GM21367 (cell line): ENCODE data around the gene DAPP1.

Source experiments
- ATAC-seq: cut with Tn5 transposase; IDR thresholded peaks from one replicate; pipeline ENCODE4 v1.9.1; 2021; ENCODE audit not compliant: unreplicated experiment

Gene DAPP1

GRCh38 chr4:99852199-99852749 lies 35.6 kb downstream of the DAPP1 start:
- ATAC-seq, result no peak

- no peak for ATAC-seq
Measured at GRCh38 chr4:99853190-99853589, 36.6 kb downstream of the DAPP1 start.

DNA sequence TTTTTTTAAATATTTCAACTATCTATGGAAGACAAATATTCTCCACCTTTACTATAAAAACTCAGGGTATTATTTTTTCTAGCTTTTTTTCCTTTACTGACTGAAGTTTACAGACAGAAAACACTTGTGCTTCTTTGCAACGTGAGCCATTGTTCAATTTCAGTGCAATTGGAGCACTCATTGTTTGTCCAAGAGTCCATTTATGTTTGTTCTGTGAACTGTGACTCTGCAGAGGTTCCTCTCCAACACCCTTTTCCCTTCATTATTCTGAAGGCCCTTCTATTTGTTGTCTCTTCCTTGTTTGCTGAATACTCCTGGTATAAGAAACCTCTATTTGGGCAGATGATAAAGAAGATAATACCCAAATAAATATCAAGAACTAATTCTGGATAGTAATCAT lies 37.4 kb downstream of the DAPP1 start:
- no peak for ATAC-seq

DNA sequence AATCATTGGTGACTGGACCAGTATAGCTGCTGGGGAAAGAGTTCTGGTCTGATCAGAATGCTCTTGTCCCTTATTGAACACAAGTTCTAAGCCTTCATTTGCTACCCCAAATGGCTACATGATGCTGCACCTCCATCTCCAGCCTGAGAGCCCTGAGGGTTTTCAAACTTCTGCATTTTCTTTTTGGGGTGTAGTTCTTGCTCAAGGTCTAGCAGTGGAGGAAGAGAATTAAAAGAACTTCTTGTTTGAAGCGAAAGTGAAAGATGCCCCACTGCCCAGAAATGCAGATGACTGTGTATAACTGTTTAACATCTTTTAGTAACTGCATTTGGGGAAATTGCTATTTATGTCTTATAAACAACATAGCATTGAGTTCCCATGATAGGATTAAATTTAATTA lies 39.1 kb downstream of the DAPP1 start:
- ATAC-seq, result peak; percentile 50

GRCh38 chr4:99856166-99856565 lies 39.5 kb downstream of the DAPP1 start:
- no peak for ATAC-seq

DNA sequence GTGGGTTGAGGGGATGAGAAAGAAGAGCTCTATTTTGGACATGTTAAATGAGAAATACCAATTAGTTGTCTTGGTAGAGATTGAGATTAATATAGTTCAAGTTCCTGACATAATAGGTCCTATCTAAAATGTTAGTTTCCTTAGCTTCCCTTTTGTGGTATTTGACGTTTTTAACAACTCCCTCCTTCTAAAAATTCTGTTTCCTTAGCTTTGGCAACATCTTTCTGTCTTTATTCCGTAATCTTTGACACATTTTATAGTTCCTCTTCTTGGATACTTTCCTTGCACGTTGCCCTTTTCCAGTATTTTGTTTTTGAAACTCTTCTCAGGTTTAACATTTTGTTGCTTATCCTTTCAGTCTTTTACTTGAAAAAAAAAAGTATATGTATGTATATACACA lies 40.7 kb downstream of the DAPP1 start:
- ATAC-seq, result no peak

- ATAC-seq, result peak; percentile 46
Measured at GRCh38 chr4:99859618-99860017, 43.0 kb downstream of the DAPP1 start.

GRCh38 chr4:99860521-99860920 lies 43.9 kb downstream of the DAPP1 start:
- no peak for ATAC-seq

- peak; percentile 56 for ATAC-seq
Measured at GRCh38 chr4:99861120-99861905, 44.7 kb downstream of the DAPP1 start.

GRCh38 chr4:99863804-99864203 lies 47.2 kb downstream of the DAPP1 start:
- ATAC-seq, result no peak

GRCh38 chr4:99868126-99868596 lies 51.5 kb downstream of the DAPP1 start:
- ATAC-seq, result no peak

GRCh38 chr4:99872570-99872969 lies 55.9 kb downstream of the DAPP1 start:
- no peak for ATAC-seq

GRCh38 chr4:99875071-99875470 lies 58.4 kb downstream of the DAPP1 start:
- ATAC-seq, result no peak

DNA sequence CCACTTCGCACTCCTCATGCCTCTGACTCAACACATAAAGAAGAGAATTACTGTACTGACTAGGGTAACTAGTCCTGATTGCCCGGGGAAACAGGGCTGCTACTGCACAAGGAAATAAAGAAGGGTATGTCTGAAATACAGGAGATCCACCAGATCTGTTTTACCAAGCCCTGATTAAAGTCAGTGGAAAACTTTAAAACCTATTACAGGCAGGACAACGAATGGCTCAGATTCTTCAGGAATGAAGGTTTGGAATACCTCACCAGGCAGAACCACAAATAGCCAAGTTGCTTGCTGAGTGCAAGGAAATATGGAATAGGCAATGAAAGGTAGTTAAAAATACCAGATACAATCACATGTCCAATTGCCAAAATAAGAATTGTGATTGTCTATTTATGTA lies 60.3 kb downstream of the DAPP1 start:
- ATAC-seq, result no peak

GRCh38 chr4:99878604-99879003 lies 62.0 kb downstream of the DAPP1 start:
- no peak for ATAC-seq

- ATAC-seq, result no peak
Measured at GRCh38 chr4:99879458-99879857, 62.8 kb downstream of the DAPP1 start.

DNA sequence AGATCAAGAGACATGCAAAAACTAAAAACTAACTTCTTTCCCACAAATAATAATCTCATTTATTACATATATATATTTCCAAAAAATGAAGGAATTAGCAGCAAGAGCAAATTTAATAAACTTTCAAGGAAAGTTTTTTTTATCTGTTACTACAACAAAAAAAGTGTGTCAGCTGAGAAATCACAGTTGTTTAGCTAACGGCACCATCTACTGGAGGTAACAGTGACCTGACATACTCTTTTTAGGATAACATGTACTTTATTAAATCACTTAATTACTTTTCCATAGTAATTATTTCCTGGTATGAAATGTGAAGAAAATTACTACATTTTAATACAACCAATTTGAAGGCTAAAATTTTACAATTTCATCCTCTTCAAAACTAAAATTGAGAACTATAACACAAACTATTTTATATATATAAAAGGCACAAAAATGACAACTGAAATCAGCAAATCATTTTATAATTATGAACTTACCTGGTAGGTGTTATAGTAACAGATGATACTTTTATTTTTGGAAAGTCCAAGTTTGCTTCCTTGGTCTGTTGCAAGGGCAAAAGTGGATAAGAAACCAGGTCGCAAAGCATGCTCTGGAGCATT lies 68.5 kb downstream of the DAPP1 start:
- ATAC-seq, result no peak

GRCh38 chr4:99885687-99886086 lies 69.1 kb downstream of the DAPP1 start:
- ATAC-seq, result no peak

DNA sequence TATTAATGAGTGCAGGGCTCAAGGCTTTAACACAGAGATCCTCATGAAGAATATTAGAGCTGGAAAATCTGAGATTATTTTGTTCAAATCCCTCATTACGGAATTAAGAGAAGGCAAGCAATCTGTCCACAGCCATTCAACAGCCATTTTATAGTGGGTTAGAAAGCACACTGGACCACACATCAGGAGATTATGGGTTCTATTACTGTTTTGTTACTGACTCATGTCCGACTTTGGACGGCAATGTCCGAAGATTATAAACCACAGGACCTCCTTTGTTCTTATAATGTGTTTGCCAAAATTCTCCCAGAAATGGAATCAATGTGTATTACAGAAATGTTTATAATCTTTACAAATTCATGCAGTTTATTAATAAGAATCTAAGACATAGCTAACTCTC lies 69.5 kb downstream of the DAPP1 start:
- ATAC-seq, result no peak

DNA sequence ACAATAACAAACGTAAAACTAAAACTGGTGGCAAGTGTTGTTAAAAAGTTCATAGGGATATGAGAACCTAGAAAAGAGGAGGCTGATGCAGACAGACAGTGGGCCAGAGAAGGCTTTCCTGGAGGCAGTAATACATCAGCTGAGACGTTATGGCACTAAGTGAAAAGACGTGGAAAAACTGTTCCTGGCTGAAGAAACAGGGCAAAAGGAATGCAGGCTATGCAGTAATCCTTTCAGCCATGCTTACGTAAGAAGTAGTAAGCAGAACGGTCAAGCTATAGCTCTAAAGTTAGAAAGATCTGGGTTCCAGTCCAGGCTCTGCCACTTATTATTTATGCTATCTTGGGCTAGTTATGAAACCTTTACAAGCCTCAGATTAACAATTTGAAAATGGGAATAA lies 71.2 kb downstream of the DAPP1 start:
- no peak for ATAC-seq

DNA sequence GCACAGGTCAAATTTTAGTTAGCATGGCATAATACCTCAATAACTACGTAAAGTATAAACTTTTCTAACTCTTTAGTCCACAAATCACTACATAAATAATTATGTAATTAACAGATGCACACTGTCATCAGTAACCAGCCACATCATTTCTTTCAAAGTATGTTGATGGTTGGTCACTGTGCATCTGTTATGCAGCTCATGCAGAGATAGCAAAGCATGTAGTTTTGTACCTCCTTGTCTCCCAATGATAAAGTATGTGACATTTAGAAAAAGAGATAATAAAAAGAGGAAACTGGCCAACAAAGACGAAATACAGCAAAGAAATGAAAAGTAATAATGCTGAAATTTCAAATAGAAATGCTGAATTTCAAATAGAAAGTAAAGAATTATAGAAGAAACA lies 74.7 kb downstream of the DAPP1 start:
- no peak for ATAC-seq

- no peak for ATAC-seq
Measured at GRCh38 chr4:99893029-99893428, 76.4 kb downstream of the DAPP1 start.

- no peak for ATAC-seq
Measured at GRCh38 chr4:99893839-99894160, 77.2 kb downstream of the DAPP1 start.
